NCI-H2227 treated with DMSO at 0.1 percent for 48 hours (cell line): ENCODE data around the gene SDK2.

Source experiments
- DNase-seq: peaks from one replicate; lab custom pipeline; 2025; lab: John Stamatoyannopoulos, UW

SDK2 gene

GRCh38 chr17:73632513-73632912 is 11.7 kb downstream of the SDK2 start:
- DNase-seq, result no peak

DNA sequence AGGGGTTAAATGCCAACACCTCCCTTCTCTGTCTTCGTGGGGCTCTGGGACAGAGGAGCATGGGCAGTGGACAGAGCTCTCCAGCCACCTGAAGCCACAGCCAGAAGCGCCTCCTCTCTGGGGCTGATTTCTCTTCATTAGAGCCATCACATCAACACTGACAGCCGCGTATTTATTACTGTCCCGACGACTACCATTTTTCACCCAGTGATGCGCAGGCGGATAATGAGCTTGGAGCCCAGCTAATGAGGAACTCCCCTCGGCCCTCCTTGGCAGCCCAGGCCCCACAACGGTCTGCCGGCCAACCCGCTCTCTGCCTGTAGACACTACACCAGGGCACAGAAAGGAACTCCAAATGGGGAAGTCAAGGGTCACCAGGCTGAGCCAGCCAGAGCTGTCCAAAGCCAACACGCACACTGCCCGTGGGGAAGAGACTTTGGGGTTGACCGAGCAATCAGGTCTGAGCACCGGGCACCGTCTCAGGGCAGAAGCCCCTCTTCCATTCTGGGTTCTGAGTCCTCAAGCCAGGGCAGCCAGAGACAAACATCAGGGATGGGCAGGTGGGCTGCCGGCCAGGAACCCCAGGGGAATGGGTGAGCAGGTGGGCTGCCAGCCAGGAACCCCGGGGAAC is 13.2 kb downstream of the SDK2 start:
- no peak for DNase-seq

GRCh38 chr17:73630531-73630930 is 13.7 kb downstream of the SDK2 start:
- no peak for DNase-seq

DNA sequence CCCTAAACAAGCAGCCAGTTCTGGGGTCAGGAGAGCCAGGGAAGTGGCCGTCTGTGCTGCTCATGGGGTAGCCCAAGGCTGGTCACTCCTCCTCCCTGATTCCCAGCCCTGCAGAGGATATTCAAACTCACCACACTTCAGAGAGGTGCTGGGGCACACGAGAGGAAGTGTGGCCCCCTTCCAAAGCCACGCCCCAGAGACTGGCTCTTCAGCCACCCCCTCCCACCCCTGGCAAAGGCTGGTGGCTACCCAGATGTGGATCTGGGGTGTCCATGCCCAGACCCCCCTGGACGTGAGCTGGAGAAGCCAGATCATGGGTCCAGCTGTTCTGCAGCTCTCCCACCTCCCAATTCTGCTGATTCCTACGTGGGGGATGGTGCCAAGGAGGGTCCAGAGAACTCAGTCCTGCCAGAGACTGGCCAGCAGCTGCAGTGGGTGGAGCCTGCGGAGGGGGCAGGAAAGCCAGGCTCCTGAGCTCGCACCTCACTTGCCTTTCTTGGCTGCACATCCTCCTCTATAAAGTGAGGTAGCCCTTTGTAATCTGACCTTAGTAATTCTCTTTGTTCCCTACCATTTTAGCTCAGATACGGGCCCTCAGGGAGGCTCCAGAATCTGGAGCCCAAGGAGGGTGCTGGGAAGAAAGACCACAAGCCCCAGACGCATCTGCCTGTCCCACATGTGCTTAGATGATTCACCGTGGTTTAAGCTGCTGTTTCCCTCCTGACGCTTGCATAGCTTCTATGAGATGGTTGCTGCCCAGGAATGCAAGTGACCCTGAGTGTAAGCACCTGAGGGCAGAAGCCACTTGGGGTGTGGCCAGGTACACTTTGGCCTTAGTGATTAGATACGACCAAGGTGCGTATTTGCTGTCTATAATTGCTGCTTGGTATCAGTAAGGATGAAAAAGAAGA is 15.3 kb downstream of the SDK2 start:
- no peak for DNase-seq

- no peak for DNase-seq
Measured at GRCh38 chr17:73625991-73626673, 18.1 kb downstream of the SDK2 start.

DNA sequence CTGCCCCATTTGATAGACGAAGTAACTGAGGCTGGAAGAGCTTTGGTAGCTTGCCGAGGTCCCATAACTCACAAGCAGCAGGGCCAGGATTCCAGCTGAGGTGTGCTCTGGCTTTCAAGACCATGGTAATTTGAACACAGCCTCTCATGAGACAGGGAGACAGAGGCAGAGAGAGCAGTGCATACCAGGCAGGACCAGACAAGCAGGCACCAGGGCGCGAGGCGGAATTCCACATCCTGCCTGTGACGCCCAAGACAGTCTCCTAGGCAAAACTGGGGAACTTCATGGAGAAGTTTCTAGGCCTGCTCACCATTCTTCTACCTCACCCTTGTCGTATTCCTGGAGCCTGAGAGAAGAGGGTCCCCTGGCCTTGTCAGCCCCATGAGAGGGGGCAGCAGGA is 19.2 kb downstream of the SDK2 start:
- DNase-seq, result no peak

GRCh38 chr17:73624496-73624988 is 19.7 kb downstream of the SDK2 start:
- DNase-seq, result no peak

GRCh38 chr17:73623818-73624217 is 20.4 kb downstream of the SDK2 start:
- peak; percentile 24 for DNase-seq

GRCh38 chr17:73623247-73623646 is 21.0 kb downstream of the SDK2 start:
- no peak for DNase-seq

DNA sequence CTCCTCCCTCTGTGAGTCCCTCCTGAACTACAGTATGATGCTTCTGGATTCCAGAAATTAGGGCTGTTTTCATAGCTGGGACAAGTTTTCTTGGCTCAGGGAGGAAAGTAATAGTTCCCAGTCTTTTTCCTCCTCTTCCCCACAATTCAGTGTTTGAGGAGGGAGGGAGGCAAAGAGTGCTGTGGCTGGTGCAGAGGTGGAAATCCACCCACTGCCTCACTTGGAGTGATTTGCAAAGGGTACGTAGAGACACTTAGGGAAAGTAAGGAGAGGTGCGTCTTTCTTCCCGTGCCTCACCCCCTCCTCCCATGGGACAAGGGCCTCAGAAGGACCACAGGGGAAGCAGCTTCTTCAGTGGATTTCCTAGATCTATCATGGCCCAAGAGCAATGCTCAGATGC is 21.9 kb downstream of the SDK2 start:
- no peak for DNase-seq

DNA sequence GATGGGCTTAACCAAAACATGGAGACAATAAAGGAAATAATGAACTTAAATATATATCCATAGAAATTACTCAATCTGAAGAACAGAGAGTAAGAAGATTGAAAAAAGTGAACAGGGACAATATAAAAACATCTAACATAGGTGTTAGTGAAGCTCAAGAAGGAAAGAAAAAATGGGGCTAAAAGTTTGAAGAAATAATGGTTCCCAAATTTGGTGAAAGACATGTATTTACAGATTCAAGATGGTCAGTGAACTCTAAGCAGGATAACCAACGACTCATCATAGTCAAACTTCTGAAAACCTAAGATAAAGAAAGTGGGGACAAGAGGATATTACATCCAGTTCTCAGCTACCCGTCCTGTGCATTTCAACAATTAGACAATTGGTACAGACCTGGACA is 22.6 kb downstream of the SDK2 start:
- no peak for DNase-seq

GRCh38 chr17:73620414-73620813 is 23.8 kb downstream of the SDK2 start:
- no peak for DNase-seq

DNA sequence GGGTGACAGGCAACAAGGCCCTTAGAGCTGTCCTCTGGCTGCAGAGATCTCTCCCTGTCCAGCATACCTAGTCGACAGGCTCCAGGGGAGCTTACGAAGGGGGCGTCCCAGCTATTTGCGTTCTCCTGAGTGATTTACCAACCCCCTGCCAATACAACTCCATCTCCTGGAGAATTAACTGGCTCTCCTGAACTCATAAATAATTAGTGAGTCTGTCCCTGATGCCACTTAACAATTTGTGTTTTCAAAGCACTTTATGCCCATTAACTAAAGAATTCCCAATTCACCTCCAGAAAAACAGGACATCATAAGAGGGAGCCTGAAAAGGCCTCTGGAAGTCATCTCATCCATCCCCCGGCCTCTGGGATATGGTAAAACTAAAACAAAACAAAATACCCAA is 26.7 kb downstream of the SDK2 start:
- DNase-seq, result no peak

- no peak for DNase-seq
Measured at GRCh38 chr17:73616873-73617404, 27.3 kb downstream of the SDK2 start.

DNA sequence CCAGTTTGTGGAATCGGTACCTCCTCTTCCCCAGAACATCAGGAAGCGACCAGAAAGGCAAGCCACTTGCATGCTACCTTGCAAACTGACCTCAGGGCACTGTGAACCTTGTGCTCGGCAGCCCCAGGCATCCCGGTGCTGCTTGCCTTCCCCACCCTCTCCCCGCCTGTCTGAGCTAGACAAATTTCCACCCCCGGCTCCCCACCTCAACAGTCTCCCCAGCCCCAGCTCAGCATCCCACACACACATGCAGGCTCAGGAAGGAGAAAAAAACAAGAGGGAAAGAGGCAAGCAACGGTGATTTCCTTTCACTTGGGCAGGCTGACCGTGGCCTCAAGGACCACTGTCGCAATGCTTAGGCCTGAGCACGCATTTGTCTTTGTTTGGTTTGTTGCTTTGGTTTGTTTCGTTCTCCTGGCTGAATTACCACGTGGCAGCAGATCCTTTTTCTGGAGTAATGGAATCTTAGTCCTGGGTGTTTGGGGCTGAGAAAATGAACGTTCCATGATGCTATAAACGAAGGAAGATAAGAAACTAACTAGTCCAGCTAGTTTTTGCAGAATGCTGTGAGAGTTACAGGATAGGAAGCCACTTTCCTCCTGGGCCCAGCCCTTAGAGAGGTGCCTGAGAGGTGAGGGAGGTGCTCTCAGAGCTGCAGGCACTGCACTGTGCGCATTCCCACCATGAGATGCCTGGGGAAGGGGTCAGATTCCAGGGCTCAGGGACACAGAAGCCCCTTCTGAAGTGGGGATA is 27.9 kb downstream of the SDK2 start:
- no peak for DNase-seq

GRCh38 chr17:73614256-73614655 is 30.0 kb downstream of the SDK2 start:
- no peak for DNase-seq

DNA sequence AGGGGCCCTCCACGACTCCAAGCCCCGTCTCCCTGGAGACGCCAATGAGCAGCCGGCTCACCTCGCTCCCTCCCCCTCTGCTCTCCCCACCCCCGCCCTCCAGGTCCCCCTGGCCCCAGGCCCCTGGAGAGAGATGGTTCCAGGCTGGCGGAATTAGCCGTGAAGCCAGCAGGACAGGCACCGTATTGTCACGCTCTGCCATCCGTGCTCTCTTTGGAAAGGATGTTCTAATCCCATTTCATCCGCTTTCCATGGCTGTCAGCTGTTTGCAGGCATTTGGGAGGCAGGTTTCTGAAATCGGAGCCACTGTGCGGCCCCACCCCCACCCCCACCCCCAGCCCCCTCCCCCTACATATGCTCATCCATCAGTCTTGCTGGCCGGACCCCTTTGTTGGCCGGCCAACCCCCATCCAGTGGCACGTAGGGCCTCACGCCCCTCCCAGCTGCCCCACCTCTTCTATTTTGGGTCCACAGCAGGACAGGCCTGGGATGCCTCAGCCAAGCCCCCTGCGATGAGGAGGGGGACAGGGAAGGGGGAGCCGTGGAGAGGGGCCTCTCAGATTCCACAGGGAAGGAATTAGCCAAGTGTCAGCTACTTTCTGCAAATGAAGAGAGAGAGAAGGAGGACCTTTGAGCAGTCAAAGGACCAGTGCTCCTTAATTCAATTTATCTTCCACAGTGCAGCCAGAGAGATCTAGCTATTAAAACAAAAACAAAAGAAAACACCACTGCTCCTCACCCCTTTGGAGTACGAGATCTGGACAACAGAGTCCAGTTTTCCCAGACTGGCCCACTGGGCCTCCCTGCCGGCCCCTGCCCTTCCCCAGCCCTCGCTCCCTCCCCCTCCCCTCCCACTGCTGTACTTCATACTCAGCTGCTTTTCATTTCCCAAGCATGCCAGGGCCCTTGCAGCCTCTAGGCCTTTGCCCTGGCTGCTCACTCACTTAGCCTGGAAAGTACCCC is 30.7 kb downstream of the SDK2 start:
- peak; percentile 43 for DNase-seq

DNA sequence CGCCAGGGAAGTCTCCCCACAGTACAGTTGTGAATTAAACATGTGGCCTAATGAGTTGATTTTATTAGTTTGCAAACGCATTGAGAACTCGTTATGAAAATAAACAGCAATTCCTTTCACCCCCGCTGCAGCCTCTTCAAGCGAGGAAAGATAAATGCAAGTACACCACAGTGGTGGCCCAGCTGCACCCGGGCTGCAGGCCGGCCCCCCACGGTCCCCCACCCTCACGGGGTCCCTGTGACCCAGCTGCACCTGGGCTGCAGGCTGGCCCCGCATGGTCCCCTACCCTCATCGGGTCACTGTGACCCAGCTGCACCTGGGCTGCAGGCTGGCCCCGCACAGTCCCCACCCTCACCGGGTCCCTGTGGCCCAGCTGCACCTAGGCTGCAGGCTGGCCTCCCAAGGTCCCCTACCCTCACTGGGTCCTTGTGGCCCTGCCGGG is 32.2 kb downstream of the SDK2 start:
- DNase-seq, result no peak

GRCh38 chr17:73611630-73612029 is 32.6 kb downstream of the SDK2 start:
- no peak for DNase-seq

DNA sequence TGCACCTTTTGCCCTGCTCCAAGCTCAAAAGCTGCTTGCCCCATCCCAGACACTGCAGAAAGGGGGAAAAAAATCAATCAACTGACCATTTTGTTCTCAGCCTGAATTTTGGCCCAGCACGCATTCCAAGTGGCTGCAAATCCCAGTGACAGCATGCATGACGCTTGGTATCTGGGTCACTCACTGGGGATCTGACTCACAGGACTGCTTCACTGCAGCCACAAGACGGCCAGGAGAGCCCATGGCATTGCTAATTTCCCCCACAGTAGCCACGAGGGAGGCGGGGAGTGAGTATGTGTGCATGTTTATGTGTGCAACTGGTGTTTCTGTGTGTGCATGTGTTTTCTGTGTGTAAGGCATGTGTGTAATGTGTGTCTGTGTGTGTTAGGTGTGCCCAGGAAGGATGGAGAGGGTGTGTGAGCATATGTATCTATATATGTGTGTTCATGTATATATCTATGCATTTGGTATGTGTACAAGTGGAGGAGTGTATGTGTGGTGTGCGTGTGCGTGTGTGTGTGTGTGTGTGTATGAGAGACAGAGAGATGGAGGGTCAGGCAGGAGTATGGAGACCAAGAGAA is 33.8 kb downstream of the SDK2 start:
- DNase-seq, result no peak
